GM21360 (cell line): ENCODE measurements around the gene SIVA1.

Experiments used
- ATAC-seq: cut with Tn5 transposase; IDR thresholded peaks from one replicate; pipeline ENCODE4 v1.9.1; 2021; ENCODE audit warnings: mild to moderate bottlenecking, moderate library complexity; ENCODE audit not compliant: unreplicated experiment

SIVA1 gene

GRCh38 chr14:104805326-104805678, 52.4 kb downstream of the SIVA1 start:
- no peak for ATAC-seq

- no peak for ATAC-seq
These were observed 53.1 kb downstream of the SIVA1 start for GRCh38 chr14:104805941-104806624.

DNA sequence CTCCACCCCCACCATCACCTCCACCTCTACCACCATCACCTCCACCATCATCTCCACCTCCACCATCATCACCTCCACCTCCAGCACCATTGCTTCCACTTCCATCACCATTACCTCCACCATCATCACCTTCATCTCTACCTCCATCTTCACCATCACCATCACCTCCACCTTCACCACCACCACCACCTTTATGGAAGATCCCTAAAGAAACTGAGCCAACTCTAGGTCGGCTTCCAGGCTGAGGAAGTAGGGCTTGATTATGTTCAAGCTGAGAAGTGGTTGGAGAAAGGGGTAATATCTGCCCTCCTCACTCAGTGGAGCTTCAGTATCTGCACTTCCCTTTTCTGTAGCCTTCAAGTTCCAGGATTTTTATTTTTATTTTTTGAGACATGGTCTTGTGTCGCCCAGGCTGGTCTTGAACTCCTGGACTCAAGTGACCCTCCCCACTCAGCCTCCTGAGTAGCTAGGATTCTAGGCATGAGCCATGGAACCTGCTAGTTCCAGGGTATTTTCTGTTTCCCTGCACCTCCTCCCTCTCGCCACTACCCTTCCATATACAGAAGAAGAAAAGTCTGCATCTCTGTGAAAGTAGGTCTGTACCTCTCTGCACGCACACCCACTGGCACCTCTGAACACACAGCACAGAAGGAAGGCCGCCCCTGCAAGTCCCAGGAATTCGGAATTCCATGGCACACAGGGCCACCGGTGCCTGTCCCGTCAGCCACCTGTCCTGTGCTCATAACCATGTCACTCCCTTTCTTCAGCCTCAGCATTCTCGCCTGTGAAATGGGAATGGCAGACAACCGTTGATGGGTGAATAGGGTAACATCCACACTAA, 53.9 kb downstream of the SIVA1 start:
- no peak for ATAC-seq

DNA sequence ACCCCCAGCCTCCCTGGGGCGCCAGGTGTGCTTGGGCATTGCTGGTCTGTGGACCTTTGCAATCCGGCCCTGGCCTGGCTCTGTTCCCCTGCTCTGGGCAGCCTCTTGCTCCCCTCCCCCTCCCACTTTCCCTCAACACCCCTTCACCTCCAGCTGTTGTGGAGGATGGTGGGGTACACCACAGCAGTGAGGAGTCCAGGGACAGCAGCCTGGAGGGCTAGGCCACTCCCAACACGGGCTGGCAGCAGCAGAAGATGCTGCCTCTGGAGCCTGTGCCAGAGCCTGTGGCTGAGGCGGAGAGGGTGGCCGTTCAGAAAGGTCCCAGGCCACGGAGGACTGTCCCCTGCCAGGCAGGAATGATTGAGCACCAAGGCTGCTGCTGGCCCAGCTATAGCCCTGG, 55.5 kb downstream of the SIVA1 start:
- ATAC-seq = no peak
